Tibial nerve (tissue), 4 donors: ENCODE data around the gene DLX3. TPM values are rescaled to one million over a fixed set of nuclear protein-coding genes. Genes with fewer than 3 reads are reported as not detected.

Experiments used
- DNase-seq, 2 donors: peaks; one replicate each; pipeline ENCODE4 v3.0.0-alpha.2; 2019; ENCODE audit warnings: low spot score in 2 of 2
- H3K27ac ChIP-seq, 4 donors: fragments of 200-600 bp; sonication (generic) in 3 of 4; one replicate each; pipeline ENCODE4 v1.5.1; 2017 to 2019; ENCODE audit warnings: mild to moderate bottlenecking in 1 of 4
- H3K27me3 ChIP-seq, 2 donors: fragments of 200-600 bp; sonication (generic) in 1 of 2; one replicate each; pipeline versions ENCODE4 v1.5.1 to v1.6.0; 2017 to 2019
- H3K36me3 ChIP-seq, 3 donors: fragments of 200-600 bp; sonication (generic); one replicate each; pipeline ENCODE4 v1.5.1; 2018 to 2019
- H3K4me1 ChIP-seq, 4 donors: fragments of 200-600 bp; sonication (generic) in 3 of 4; one replicate each; pipeline ENCODE4 v1.5.1; 2017 to 2019
- H3K4me3 ChIP-seq, 4 donors: fragments of 200-600 bp; sonication (generic) in 3 of 4; one replicate each; pipeline ENCODE4 v1.5.1; 2017 to 2019; ENCODE audit warnings: mild to moderate bottlenecking in 1 of 4, moderate library complexity in 1 of 4
- H3K9me3 ChIP-seq, 4 donors: fragments of 200-600 bp; sonication (generic) in 3 of 4; one replicate each; pipeline ENCODE4 v1.5.1; 2017 to 2019
- EP300 ChIP-seq, 2 donors: sonication (generic); formaldehyde crosslinking; IDR thresholded peaks; one replicate each; pipeline ENCODE4 v1.6.1; 2017; ENCODE audit warnings: antibody characterized with exemption in 2 of 2, mild to moderate bottlenecking in 1 of 2
- POLR2A ChIP-seq, 2 donors: fragments of 450-650 bp; IDR thresholded peaks; one replicate each; pipeline ENCODE4 v1.6.1; 2017; ENCODE audit warnings: antibody characterized with exemption in 2 of 2, mild to moderate bottlenecking in 2 of 2, moderate library complexity in 2 of 2
- WGBS, 2 donors: methylation state at CpG; one replicate each; pipeline ENCODE4 v1.1.5; 2018; 5-methylcytosine and 5-hydroxymethylcytosine counted together
- total RNA-seq, 4 donors: library from RNA; depleted of rRNA; stranded (reverse); fragments of >200 nt; gene quantifications; one replicate each; pipeline ENCODE4 v1.1.0, GENCODE V29; 2016
- TF ChIP-seq, protein P1 (sequence below), 5 experiments: fragments of 200-600 bp in 3 of 5; fragments of 450-650 bp in 2 of 5; sonication (generic) in 3 of 5; IDR thresholded peaks; one replicate each; pipeline ENCODE4 v1.5.1; 2016 to 2019; ENCODE audit warnings: antibody characterized with exemption in 5 of 5, mild to moderate bottlenecking in 3 of 5, moderate library complexity in 2 of 5

Gene DLX3
- total RNA-seq, 4 donors from 2014 or later: 0.30 TPM; not detected in 3

GRCh38 chr17:50024808-50025207, 29.8 kb upstream of the DLX3 start:
- Histone ChIP-seq H3K9me3 (no peaks in the 10 kb centered on the region), H3K4me1 (peaks cover 0 to 19% (median 11%) of the 10 kb centered on the region in 4 donors), H3K27me3 (no peaks in the 10 kb centered on the region), H3K27ac (no peak overlapping the region), H3K36me3 (no peaks in the 10 kb centered on the region), H3K4me3 (no peak overlapping the region)
- WGBS, 2 donors: 33 to 38% methylated on average over 7 of the region's 7 CpGs
- TF ChIP-seq EP300 (IDR thresholded peaks at IDR 0.05) (no peak), POLR2A (IDR thresholded peaks at IDR 0.05) (no peak)
- TF ChIP-seq, protein P1, sequence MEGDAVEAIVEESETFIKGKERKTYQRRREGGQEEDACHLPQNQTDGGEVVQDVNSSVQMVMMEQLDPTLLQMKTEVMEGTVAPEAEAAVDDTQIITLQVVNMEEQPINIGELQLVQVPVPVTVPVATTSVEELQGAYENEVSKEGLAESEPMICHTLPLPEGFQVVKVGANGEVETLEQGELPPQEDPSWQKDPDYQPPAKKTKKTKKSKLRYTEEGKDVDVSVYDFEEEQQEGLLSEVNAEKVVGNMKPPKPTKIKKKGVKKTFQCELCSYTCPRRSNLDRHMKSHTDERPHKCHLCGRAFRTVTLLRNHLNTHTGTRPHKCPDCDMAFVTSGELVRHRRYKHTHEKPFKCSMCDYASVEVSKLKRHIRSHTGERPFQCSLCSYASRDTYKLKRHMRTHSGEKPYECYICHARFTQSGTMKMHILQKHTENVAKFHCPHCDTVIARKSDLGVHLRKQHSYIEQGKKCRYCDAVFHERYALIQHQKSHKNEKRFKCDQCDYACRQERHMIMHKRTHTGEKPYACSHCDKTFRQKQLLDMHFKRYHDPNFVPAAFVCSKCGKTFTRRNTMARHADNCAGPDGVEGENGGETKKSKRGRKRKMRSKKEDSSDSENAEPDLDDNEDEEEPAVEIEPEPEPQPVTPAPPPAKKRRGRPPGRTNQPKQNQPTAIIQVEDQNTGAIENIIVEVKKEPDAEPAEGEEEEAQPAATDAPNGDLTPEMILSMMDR (IDR thresholded peaks at IDR 0.05): no peak
- DNase-seq: no peak

GRCh38 chr17:50023520-50023919, 28.5 kb upstream of the DLX3 start:
- no peak overlapping the region for H3K27ac ChIP-seq

GRCh38 chr17:50022463-50023130, 27.6 kb upstream of the DLX3 start:
- DNase-seq: no peak
- Histone ChIP-seq H3K4me1 (peaks cover 0 to 9% (median 7%) of the 10 kb centered on the region in 4 donors), H3K9me3 (no peaks in the 10 kb centered on the region), H3K27me3 (no peaks in the 10 kb centered on the region), H3K4me3 (no peak overlapping the region), H3K27ac (no peak overlapping the region), H3K36me3 (no peaks in the 10 kb centered on the region)
- TF ChIP-seq, protein P1 (IDR thresholded peaks at IDR 0.05): no peak
- TF ChIP-seq POLR2A (IDR thresholded peaks at IDR 0.05) (no peak), EP300 (IDR thresholded peaks at IDR 0.05) (no peak)
- WGBS, 2 donors: 43% methylated on average over 6 of the region's 6 CpGs

More at GRCh38 chr17:50023520-50023919, 28.5 kb upstream of the DLX3 start:
- Histone ChIP-seq H3K4me1 (peaks cover 0 to 18% (median 11%) of the 10 kb centered on the region in 4 donors), H3K27me3 (no peaks in the 10 kb centered on the region), H3K36me3 (no peaks in the 10 kb centered on the region), H3K9me3 (no peaks in the 10 kb centered on the region), H3K4me3 (no peak overlapping the region)
- no peak for DNase-seq
- TF ChIP-seq, protein P1 (IDR thresholded peaks at IDR 0.05): no peak
- TF ChIP-seq EP300 (IDR thresholded peaks at IDR 0.05): peak in 1 of 2 donors; percentile 39
- no peak for TF ChIP-seq POLR2A (IDR thresholded peaks at IDR 0.05)
- 64 to 65% methylated on average over 8 of the region's 8 CpGs for WGBS, 2 donors

DNA sequence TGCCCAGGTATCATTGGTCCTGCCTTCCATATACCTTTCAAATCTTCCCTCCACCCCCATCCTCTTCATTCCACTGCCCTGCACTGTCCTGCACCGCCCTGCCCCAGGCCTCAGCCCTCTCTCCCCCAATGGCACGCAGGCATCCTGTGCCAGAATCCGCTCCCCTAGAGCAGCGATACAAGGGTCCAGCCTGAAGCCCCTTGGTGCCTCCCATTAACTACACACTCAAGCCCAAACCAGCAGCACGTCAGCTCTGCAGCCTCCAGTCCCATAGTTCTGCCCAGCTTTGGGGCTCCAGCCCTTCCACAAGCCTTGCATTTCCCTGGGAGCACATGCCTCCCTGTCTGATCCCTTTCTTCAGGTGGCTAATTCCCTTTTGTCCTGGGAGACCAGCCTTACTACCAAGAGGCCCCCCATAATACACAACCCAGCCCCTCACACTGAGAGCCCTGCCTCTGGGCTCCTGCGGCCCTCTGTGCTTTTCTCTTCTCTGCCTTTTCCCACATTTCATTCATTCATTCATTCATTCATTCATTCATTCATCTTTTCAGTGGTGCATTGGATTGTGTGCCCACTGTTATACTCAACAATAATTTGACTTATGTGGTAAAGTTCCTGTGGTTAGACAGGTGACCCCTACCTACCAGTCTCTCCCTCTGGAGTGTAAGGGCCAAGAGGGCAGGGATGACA, 26.8 kb upstream of the DLX3 start:
- Histone ChIP-seq H3K4me3 (no peak overlapping the region), H3K36me3 (no peaks in the 10 kb centered on the region), H3K9me3 (no peaks in the 10 kb centered on the region), H3K4me1 (peaks cover 0 to 2% (median 0%) of the 10 kb centered on the region in 4 donors), H3K27me3 (no peaks in the 10 kb centered on the region), H3K27ac (no peak overlapping the region)
- TF ChIP-seq POLR2A (IDR thresholded peaks at IDR 0.05) (no peak), EP300 (IDR thresholded peaks at IDR 0.05) (no peak)
- TF ChIP-seq, protein P1 (IDR thresholded peaks at IDR 0.05): no peak
- no peak for DNase-seq
- 88 to 91% methylated on average over 6 of the region's 6 CpGs for WGBS, 2 donors
